HG03039 (cell line): ENCODE measurements around the gene LIPC.

Experiments
- ATAC-seq: cut with Tn5 transposase; IDR thresholded peaks from one replicate; pipeline ENCODE4 v1.9.1; 2021; ENCODE audit warnings: mild to moderate bottlenecking, moderate library complexity; ENCODE audit not compliant: unreplicated experiment

Gene LIPC

DNA sequence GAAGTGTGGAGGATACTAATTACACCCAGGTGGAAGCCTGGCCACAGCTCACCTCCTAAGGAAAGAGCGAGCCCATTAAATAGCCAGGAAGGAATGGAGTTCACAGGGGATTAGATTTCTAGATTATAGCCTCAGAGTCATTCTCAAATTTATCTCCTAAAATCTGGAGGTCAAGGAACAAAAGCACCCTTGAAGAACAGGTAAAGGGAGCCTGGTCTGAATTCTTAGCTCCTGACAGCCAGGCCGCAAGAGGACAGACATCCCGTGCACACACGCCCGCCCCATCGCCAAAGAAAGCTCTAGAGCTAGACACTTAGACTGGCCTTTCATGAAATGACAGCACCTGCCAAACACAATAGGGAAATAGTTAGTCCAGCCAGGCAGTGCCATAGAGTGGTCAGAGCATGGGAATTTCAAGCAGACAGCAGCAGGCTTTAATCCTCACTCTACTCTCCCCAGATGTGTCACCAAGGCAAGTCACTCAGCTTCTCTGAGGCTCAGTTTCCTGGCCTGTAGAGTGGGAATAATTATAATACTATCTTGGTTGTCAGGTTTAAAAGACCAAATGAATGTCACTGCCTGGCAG lies 59.2 kb downstream of the LIPC start:
- ATAC-seq, result no peak

DNA sequence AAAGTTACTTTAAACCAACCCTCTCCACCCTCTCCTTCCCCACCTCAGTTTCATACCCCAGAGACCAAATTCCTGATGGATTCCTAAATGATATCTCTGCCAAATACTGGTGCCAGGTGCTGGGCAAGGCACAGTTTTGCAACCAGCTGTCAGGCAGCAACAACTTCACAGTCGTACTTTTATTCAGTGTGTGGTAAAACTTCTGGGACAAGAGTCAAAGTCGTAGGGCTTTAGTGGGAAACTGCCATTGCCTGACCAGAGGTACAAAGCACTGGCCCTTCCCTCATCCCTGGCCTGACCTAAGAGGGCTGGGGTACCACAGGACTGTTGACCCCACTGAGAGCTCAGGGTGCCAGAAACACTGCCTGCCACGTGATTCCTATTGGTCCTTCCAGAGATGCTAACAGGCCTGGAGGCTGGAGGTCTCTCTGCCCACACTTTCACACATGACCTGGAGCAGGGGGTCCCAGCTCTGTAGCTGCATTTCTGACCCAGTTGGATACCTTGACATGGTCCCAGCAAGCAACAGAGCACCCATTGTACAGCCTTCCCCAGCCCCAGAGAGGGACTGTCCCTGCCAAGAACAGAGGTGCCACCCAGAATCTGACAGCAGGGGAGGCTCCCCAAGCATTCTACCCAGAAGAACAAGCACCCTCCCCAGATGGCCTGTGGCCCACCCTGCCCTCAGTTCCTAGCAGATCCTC lies 59.9 kb downstream of the LIPC start:
- ATAC-seq, result no peak

DNA sequence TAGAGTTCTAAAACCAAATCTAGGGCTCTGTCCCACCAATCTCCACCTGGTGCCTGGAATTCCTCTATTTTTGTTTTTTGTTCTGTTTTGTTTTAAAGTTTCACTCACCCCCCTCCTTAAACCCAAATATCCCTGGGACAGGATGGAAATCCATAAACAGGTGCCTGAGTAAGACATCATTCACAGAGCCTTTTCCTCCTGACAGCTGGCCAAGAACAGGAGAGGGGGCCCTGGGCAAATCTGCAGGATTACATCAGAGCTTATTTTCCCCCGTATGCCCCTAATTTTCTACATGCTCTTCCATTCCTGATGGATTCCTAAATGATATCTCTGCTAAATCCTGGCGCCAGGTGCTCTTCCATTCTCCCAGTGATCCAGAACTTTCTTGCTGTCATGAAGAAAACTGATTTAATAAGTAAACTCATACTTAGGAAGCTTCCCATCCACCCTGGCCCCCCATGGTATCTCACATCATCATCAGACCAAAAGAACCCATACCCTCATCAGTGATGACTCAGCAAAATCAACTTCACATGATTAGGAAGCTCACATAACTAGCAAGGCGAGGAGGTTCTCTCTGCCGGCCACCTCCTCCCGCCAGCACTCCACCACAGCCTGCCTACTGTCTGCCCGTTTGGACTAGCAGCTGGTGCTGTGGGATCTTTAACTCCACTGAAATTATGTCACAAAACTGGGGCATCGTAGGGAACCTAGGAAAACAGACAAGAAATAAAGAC lies 61.0 kb downstream of the LIPC start:
- no peak for ATAC-seq

DNA sequence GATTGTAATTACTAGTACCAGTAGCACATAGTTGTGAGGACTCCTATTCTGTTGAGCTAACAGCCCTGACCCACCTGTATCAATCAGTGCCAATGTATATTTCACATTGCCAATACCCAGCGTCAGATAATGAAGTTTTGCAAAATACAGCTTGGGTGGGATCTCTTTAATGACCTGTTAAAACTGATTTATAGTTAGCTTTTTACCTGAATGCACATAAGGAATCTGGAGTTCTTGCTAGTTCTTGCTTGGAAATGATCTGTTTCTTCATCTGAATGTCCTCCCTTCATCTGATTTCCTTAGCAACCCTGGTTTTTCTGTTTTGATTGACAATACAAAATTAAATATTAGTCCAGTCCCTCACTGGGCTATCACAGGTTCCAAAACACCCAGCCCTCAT lies 62.8 kb downstream of the LIPC start:
- no peak for ATAC-seq

DNA sequence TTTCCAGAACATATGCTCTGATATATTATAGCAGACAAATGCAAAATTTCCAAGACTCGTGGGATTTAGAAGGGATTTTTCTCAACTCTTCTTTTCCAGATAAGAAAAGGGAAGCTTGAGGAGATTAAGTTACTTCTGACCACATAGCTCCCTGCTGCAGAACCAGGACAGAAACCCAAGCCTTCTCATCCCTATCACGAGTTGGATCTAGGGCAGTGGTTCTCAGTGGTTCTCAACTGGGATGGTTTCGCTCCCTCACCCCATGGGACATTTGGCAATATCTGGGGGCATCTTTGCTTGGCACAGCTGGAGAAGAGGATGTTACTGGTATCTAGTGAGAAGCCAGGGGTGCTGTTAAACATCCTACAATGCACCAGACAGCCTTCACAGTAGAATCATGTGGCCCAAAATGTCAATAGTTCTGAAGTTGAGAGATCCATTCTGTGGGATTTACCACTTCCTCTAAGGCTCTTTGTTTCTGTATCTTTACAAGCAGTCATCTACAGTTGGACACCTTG lies 64.2 kb downstream of the LIPC start:
- ATAC-seq, result no peak

DNA sequence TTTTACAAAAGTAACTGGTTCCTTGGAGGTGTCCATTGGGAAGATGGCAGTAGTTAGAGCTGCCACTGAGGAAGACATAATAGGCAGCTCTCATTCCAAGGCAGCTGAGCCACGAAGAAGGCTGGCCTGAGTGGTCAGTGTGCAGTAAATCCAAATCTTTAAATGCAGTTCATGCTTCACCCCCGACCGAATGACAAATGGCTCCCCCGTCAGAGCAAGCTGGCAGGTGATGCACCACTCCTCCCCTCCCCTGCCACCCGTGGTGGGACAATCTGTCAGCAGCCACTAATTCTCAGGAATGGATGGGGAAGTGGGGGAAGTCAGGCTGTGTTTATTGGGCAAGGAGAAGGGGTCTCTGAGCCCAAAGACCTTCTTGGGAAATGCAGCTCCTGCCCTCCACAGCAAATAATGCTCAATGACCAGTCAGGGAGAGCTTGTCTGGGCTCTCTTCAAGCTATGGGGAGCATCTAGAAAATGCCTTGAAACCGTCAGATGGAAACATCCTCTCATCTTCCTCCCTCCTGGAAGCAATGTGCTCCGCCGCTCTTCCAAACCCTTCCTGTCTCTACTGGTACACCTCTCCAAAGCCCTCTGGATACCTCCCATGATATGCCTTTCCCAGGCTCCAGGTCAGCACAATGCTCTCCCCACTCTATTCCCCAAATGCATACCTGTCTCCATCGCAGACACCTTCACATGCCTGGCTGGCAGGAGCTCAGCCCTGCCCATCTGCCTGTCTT lies 65.4 kb downstream of the LIPC start:
- no peak for ATAC-seq

DNA sequence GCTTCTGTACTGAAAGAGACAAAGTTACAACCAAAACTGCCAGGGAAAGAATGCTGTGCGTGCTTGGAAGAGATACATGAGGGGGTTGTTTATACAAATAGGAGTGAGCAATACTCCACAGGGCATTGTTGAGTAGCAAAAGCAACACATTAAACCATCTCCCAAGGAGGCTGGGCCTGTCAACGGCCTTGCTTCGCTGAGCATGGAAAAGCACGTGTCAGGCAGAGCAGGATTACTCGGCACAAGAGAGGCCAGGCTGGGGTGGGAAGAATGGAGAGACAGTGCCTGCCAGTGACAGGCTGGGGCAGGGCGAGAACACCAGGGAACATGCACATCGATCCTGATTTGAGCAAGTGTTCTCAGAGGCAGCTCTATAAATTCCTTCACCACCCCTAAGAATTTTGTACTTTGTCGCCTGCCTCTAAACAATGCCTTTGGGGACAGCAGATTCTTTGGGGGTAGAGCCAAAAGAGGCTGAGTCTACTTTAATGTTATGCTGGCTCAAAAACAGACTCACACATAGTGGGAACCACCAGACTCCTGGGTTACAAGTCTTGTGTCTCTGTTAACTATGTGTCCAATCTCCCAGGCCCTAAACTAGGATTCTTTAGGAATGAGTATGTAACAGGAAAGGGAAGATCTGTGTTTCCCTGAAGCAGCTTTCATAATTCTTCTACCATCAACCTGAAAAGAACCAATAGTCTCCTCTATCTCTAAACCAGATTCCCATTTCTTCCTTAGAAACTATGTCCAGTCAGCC lies 67.2 kb downstream of the LIPC start:
- no peak for ATAC-seq

DNA sequence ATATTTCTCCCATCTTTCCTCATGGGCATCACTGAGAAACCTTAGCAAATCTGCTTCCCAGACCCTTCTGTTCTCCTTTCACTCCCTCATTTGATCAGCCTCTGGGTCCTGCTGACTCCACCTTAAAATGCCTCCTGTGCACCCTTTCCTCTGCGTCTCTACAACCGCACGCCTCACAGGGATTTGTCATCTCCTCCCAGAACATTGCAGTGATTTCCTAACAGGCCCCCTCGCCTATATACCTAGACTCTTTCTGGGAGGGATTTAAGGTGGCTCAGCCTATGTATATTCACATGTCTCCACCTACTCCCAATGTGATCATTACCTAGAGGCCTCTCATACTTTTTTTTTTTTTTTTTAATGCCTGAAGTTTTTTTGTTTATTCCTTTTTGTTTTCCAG lies 69.2 kb downstream of the LIPC start:
- no peak for ATAC-seq

DNA sequence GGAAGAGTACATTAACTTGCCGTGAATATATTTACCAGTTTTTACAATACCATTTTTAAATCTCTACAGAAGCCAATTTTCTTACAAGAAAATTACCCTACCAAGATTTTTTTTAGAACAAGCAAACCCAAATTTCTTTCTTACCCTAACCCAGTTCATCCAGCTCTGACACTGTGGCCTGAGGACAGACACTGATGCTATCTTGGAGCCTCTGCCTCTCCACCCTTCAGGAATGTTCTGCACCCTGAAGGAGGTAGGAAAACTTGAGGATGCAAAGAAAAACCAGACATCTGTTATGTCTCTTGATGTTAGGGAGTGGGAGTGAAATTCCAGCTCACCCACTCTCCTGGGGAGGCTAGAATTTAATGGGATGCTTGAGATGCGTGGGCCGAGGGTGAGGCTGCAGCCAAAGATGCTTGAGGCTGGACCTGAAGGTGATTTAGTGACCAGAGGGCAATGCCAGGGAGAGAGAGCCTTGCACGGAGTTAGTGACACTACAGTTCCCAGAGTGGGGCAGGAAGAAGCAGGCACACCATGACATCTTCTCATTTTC lies 69.9 kb downstream of the LIPC start:
- ATAC-seq, result no peak

DNA sequence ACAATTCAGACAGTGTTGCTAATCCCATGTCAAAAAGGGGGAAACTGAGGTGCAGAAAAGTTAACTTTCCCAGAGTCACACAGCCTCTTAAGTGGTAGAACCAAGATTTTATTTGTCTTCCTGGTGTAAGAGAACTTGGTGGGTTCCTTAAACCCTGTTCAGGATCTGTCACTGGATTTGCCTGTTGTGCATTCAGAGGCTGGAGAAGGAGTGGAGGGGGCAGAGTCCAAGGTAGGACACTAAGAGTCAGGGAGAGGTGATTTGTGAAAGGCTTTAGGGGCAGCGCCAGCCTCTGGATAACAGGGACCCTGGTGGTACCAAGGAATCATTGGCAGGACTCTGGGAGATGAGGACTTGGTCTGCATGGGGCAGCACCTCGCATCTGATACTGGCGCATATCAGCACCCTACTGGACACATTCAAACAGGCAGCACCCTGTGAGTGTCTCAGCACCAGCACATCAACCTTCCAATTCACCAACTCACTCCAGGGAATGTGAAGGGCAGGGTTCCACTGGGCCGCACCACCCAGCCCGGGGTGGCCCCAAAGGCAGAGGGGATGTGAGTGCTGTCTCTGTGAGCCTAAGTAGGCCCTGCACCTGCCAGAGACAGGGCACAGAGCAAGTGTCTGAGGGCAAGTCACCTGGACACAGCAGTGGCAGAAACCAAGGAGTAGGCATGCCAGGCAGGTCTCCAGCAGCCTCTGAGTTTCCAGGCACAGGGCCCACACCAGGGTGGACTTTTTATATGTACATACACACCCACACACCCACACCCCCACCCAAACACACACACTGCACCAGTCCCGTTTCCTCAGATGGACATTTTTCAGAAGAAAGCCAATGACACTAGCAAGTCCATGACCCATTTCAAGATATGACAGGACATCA lies 71.6 kb downstream of the LIPC start:
- ATAC-seq, result no peak

DNA sequence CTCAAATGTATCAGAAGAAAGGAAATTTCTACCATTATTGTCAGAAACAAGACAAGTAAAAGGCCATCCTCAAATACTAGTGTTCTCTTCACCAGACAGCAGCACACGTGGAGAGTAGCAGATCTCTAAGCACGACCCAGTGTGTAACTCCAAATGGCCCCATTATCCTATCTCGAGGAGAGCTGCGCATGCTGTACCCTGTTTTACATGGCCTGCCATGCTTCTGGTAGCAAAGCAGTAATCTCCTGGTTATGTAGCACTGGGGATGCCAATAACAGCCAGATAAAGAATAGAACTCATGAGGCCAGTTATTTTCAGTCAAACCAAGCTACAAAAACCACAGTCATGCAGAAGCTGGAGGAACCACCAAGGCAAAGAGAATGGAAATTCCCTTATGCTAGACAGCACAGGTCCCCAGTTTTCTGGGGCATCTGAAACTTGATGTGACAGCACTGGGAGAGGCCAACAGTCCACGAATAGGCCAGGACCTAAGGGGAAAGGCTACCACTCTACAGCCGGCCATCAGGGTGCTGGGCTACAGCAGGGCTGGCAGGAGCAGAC lies 73.0 kb downstream of the LIPC start:
- no peak for ATAC-seq

DNA sequence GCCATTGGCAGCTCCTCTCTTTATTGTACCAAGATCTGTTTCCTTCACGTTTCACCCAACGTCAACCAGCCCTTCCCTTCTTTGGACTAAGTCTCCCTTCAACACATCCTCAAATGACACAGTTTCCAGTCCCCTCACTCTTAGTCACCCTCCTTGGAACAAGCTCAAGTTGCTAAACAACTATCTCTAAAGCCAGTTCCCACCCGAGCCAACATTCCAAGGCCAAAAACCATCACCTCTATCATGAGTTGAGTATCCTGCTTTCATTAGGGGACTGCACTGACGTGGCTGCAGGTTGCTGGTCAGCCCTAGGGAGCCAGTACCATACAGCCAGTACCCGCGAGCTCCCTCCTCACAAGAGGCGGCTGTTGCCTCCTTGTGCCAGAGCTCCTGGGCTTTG lies 73.8 kb downstream of the LIPC start:
- no peak for ATAC-seq

DNA sequence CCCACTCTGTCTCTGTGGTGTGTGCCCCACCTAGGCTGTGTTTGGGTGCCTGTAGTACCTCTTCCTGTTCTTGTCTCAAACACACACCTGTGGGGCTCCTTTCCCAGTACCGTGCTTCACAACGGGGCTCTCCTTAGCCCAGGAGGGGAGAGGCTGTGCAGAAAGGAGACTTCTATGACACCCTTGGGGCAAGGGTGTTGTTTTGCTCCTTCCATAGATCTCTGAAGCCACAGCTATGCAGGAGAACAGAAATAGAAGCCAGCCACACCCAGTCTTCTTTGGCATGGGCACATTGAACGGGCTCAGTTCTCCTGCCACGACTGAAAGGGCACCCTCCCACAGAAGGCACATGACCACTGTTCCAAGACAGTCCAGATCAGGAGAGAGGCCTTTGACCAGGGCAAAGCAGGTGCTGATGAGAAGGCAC lies 74.3 kb downstream of the LIPC start:
- ATAC-seq, result no peak

DNA sequence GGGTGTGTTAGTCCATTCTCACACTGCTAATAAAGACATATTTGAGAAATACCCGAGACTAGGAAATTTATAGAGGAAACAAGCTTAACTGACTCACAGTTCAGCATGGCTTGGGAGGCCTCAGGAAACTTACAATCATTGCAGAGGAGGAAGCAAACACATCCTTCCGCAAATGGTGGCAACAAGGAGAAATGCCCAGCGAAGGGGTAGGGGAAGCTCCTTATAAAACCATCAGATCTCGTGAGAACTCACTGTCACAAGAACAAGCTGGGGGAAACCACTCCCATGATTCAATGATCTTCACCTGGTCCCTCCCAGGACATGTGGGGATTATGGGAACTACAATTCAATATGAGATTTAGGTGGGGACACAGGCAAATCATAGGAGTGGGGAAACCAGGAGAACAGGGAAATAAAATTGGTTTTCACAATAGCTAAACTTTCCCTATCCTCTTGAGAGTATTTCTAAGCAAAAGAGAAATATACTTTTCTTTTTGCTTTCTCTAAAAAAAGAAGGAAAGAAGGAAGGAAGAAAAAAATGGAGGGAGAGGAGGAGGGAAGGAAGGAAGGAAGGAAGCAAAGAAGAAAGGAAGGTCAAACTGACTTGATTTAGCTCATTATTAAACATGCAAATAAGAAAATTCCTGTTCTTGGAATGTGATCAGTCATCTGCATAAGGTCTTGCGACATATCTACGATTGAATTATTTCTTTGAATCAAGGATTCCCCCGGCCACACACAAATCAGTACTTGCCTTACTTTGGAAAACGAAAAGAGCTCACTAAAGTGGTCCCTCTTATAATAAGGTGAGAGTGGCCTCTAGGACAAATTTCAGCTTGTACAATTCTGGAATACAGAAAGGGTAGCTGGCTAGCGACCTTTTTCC lies 75.2 kb downstream of the LIPC start:
- no peak for ATAC-seq

DNA sequence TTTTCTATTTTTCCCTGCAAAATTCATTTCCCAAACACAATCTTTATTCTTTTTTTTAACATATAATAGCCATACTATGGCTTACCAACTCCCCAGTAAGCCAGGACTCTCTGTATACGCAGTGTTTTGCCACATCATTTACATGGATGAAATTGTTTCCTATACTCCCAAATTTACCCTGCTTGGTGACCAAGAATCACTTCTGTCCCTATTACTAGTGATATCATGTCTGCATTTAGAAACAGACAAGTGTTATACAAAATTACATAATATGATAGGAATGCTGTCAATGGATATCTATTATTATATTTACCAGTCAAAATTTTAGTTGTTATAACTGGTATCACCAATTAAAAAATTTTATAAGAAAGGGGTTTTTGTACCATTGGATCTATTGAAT lies 77.8 kb downstream of the LIPC start:
- ATAC-seq, result no peak

DNA sequence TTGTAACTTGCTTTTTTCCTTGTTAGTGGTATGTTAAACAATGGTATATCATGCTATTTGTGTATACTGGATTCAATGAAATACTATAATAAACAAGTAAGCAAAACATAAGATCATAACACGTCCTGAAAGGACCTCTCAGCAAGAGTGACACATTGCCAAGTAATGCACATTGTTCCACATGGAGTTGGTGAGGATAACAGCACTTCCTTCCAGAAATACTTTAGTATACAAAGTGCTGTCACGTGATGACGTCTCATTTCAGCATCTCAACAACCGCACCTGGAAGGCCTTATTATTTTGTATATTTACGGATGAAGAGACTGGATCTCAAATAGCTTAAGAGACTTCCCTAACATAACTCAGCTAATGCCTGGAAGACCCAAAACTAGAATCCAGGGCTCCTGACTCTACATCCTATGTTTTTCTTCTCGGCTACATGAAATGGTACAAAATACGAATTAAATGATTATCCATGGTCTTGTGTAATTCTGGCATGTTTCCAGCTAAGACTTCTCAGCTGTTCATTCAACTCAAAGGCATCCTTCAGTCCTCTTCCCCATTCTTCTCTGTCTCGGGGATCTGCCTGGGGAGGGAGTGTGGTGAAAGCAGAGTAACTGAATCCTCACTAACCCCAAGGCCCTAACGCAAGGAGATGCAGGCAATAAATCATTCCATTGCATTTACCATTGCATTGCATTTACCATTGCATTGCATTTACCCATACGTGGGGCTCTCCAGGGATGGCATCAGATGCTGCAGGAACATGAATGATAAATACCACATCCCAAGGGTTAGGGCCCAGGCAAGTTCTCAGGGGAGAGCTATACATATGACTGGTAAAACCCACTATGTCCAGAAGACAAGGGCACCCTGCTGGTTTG lies 79.2 kb downstream of the LIPC start:
- ATAC-seq, result no peak

DNA sequence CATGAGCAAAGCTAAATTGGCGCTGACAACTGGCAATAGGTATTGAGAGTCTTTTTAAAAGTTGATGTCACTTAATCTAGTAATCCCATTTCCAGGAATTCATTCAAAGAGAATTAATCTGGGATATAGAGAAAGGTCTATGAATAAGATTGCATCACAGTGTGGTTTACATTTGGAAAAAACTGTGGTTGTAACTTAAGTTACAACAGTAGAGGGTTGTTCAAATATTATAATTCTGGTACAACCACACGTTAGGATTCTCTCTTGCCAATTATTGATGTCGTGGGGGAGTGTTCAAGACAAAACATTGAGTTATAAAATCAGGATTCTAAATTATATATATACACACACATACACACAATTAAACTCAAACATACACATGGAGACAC lies 79.8 kb downstream of the LIPC start:
- no peak for ATAC-seq
